Umbilical cord (tissue), 2 donors: ENCODE data around the gene APEX2. TPM values are rescaled to one million over a fixed set of nuclear protein-coding genes. Genes with fewer than 3 reads are reported as not detected.
"Not testable (repeated sequence)": the region's sequence is repeated elsewhere in the genome, so short reads cannot be mapped to it uniquely, and the experiment has no call there.

ENCODE experiments used
- DNase-seq: peaks from one replicate; pipeline ENCODE4 v3.0.0-alpha.2; 2015; ENCODE audit warnings: low spot score
- total RNA-seq: library from RNA; depleted of rRNA; stranded (reverse); fragments of >200 nt; gene quantifications from one replicate; pipeline ENCODE4 v1.2.3, GENCODE V29; 2014; ENCODE audit warnings: low replicate concordance; ENCODE audit not compliant: insufficient read depth

APEX2 gene
- total RNA-seq, 1 donor from 2014 or later = 4.3 TPM

DNA sequence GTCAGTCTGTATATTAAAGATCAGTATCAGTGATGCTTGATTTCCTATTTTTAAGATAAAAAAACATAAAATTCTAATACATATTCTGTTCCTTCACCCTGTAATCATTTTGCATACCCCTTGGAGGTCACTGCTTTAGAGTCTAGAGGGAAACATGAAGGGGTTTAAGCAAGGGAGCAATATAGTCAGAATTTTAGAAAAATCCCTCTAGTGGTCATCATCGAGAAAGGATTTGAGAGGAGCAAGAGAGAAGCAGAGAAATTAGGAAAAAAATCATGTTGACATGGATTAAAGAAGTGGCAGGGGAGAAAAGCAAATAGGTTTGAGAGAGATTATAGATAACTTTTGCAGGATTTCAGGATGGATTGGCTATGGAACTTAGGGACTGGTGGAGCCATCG is 11.1 kb downstream of the APEX2 start:
- no peak for DNase-seq

DNA sequence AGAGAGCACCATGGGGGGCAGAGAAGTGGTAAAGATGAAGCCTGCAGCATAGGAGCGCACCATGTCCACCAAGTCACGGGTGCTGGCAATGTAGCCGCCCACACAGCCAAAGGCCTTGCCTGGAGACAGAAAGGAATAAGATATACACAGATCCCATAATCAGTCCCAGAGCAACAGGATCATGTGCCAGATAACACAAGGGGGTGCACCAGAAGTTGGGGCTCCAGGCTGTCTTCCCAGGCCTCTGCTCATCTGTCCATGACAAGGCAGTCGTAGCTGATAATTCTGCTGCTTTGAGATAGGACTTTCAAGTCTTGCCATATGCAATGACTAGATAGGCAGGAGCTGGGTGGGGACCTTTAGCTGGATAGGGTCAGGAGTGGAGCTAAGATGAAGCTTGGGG is 14.7 kb downstream of the APEX2 start:
- no peak for DNase-seq

DNA sequence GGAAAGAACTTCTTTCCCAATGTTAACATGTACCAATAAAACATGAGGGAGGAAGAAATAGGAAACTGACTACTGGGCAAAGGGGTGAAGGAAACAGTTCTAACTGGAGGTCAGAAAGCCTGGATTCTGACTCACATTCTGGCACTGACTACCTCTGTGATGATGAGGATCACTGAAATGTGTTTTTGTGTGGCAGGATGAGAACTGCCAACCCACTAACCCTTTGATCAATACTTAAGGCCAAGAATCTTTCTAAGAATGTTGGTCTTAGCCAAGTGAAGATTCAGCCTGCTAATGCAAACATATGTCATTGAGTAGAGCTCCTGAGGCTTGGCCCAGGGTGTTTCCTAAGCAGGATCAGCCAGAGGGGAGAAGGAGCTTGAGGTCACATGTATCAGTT is 26.0 kb downstream of the APEX2 start:
- DNase-seq = no peak

DNA sequence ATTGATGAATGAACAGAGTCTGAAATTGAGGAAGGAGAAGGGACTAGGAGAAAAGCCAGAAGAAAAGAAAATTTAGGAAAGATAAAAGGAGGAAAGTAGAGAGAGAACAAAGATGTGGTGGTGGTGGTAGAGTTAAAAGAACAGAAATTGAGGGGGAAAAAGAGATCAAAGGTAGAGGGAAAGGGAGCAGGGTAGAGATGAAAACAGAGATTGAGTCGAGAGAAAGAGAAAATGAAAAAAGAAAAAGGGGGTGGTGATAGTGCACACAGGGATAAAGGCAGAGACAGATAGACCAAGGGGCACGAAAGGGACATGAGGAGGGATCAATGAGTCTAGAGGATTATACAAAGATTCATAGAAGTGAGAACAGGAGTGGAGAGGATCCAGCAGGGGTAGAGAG is 26.7 kb downstream of the APEX2 start:
- DNase-seq = no peak

DNA sequence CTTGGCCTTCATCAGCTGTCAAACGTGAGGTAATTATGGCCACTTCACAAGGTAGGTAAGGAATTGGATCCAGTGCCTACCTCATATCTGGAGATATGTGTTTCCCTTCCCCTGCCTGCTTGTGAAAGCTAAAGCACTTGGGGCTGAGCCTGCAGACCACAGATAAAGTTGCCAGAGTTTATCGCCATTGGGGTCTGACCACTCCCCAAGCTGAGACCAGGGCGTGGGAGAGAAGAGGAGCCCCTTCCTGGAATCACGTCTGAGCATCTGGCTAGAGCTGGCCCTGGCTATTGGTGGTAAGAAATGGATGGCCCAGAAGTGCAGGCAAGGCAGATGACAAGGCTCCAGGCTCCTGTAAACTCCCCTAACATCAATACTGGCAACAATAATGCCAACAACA is 27.9 kb downstream of the APEX2 start:
- DNase-seq = no peak

DNA sequence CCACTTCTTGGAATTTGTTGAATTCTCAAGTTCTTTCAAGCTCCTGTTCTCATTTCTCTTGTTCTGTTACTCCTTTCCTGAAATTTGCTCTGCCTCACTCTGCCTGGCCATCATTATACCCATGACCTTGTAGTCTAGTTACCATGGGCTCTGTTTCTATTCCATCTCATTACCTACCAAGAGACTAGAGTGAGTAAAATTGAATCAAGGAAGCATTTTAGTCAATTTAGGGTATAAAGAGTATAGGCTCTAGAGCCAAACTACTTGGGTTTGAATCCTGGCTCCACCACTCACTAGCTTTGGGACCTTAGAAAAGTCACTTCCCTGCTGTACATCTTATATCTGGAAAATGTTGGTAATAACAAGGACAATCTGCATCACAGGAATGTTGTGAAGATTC is 28.4 kb downstream of the APEX2 start:
- DNase-seq = no peak

DNA sequence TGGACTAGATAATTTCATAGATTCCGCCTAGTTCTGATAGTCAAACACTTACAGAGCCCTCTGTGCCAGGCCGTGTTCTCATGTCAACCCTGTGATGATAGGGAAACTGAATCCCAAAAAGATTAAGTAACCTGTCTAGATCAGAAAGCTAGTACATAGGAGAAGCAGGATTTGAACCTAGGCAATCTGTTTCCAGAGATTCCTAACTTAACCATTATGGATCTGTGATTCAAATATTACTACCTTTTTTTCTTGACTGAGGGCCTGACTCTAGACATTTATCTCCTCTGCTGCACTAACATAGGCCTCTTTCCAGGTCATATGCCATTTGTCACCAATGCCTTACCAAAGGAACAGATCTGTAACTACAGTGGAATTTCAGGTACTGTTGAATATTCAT is 29.1 kb downstream of the APEX2 start:
- no peak for DNase-seq

DNA sequence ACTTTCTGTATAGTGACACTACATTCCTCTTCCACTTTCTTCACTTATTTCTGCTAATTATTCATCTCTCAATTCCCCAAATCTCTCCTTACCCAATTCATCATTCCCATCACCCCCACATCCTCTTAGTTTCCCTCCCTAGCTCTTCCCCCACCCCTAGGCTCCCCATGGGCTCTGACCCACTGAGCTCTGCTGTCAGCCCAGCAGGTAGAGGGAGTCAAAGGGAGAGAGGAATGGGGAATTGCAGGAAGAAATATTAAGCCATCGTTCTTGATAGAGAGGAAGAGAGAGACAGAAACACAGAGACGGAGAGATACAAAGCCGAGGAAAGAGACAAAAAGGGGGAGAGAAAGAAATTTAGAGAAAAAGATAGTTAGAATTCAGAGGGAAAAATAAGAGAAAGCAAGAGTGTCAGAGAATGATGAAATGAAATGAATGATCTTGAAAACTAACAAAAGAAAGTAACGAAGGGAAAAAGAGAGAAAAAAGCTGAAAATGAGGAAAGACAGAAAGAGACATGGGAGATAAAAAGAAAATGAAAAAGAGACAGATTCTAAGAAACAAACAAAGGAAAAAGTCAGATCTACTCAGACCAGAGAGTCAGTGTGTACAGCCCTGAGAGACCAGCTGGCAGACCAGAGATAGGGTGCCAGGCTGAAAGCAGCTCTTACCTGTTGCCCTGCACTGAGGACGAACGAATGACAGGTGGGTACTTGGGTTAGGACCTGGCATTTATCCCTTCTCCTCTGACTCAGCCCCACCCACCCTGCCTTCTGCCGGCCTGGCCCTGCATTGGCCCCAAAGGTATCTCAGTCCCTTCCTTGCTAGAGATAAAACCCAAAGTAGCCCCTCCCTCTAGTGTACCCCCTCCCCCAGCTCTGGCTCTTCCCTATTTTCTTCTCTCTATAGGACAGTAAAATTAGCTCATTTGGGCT is 30.4 kb downstream of the APEX2 start, which contains the start of gene ALAS2:
TSS of gene ALAS2 (minus strand) at position 707 of the 935 bp plus-strand sequence. CDS start 4,977 bp downstream, outside the sequence.
- DNase-seq = no peak

DNA sequence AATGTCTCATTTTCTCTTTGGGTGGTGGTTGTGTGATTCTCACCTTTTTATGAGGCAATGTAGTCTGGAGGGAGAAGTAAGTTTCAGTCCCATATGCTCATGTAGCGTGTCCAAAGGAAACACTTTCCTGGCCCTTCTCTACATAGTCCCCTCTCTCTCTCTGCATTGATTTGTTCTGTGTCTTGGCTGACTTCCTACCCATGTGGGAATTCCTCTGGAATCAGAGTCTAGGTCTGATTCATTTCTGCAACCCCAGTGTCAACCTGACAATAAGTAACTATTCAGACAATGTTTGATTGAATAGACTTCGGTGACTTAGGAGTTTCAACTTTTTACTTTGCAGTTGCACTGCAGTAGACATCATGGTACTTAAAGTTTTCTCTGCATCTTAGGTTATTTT is 33.3 kb downstream of the APEX2 start:
- no peak for DNase-seq

DNA sequence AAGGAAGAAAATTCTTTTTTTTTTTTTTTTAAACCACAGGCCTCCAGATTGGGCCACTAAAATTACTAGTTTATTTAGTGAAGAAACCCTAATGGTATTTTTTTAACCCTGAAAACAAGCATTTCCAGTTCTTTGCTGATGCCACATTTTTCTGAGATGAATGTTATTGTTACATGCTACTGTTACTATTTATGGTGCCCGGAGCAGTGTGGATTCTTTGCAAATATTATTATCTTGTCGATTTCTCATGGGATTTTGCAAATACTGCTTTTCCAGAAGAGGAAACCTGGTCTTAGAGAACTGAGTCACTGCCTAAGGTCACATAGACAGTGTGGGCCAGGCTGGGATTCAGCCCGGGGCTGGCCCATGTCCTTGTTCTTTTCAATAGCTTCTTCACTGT is 39.3 kb downstream of the APEX2 start:
- DNase-seq = no peak

DNA sequence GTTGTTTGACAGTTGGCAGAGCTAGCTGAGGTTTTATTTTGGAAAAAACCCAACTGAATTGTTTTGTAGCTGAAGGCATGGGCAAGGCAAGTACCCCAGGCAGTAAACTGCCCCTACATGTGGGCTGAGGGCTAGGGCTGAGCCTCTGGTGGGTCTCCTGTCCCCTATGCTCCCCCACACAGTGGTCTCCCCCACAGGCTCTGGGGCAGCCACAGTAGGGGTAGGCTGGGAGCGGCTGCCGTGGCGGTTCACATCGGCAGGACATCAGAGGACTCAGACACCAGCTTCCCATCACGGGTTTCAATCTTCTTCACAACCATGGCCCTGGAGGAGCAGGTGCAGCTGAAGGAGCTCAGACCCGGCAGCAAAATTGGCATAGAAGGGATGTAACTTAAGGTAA is 41.4 kb downstream of the APEX2 start:
- no peak for DNase-seq

DNA sequence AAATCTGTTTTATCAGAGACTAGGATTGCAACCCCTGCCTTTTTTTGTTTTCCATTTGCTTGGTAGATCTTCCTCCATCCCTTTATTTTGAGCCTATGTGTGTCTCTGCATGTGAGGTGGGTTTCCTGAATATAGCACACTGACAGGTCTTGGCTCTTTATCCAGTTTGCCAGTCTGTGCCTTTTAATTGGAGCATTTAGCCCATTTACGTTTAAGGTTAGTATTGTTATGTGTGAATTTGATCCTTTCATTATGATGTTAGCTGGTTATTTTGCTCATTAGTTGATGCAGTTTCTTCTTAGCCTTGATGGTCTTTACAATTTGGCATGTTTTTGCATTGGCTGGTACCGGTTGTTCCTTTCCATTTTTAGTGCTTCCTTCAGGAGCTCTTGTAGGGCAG is 50.4 kb downstream of the APEX2 start:
- DNase-seq = not testable (repeated sequence)

DNA sequence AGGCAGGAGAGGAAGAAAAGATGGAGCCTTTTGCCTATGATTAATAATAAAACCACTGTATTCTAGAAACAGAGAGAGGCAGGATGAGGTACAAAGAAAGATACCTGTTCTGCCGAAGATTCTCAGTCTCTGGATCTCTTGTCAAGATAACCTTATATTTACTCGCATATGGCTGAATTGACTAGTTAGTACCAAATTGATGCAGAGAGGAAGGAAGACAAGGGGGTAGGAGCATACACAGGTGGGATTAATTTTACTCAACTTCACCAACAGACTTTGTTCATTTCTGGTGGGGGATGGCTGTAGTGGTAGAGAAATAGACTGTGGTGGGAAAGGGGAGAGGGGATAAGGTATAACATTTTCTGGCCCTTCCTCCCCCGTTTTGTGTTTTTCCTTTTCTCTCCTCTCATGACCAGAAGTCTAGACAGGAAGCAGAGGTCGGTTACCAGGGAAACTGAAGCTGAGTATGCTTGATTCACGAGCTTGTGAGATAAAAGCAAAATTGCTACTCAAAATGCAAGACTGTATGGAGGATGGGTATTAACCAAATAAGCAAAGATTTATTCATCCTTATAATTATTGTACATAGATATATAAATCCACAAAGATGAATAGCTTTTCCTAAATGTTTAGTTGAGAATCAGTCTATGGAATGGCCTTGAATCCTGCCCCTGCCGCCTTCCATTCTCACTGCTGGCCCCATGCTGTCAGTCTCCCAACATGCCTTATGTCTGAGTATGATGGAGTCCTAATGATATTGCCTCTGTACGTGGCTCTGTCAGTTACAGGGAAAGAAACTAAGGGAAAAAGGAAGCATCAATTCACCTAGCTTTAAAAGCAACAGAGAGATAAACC is 56.9 kb downstream of the APEX2 start:
- DNase-seq = peak; percentile 65

DNA sequence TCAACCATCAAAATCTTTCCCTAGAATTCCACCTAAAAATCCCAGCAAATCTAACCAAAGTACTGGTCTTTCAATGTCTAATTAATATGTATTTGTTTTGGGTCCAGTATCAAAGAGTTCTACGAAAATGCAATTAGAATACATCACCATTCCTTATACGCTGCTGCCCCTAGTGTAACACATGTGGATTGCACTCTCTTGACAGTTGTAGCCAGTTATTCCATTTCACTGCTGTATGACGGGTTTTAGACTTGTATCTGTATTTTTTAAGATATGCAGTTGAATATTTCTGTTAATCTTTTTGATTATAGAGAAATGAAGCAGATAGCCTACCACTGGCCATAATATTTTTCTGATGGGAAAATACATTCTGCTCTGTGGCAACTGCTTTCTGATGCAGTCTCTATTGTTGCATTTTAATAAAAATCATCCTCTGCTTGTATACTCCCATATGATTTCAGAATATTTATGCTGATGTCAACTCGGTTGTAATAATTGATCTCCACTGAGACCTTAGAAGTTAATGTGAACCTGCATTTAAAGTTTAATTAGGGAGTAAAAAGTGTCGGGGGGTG is 57.6 kb downstream of the APEX2 start:
- DNase-seq = peak; percentile 27

Other genes with a start within 250 kb of the APEX2 start
- 0.48 TPM for gene ITIH6, start 202.1 kb upstream of the APEX2 start, total RNA-seq
- 443 TPM for gene MAGED2, start 192.6 kb upstream of the APEX2 start, total RNA-seq
- gene TRO, start 79.5 kb upstream of the APEX2 start, total RNA-seq = 34.2 TPM
- gene PFKFB1, start 6.2 kb upstream of the APEX2 start, total RNA-seq = not detected
- gene ALAS2, start 30.6 kb downstream of the APEX2 start, total RNA-seq = 160 TPM
- gene PAGE2B, start 74.7 kb downstream of the APEX2 start, total RNA-seq = not detected
- gene PAGE2, start 88.7 kb downstream of the APEX2 start, total RNA-seq = not detected
- gene PAGE5, start 220.0 kb downstream of the APEX2 start, total RNA-seq = not detected